ENCODE data around the gene MACROH2A1.
"Not testable (repeated sequence)": the region's sequence is repeated elsewhere in the genome, so short reads cannot be mapped to it uniquely, and the experiment has no call there.

GRCh38 chr5:135363342-135363741 lies 35.7 kb downstream of the MACROH2A1 start:
- not testable (repeated sequence) for TF ChIP-seq EP300 (IDR thresholded peaks at IDR 0.05; ENCODE audit: low read length); ZNF512 (tag; IDR thresholded peaks at IDR 0.05); ZZZ3 (IDR thresholded peaks at IDR 0.05); FOXP1 (CRISPR knock-in tag; IDR thresholded peaks at IDR 0.05); EZH2 (IDR thresholded peaks at IDR 0.05; ENCODE audit: borderline replicate concordance, low read depth, low read length); ZNF274 (IDR thresholded peaks at IDR 0.05; ENCODE audit: borderline replicate concordance, low read depth, low read length)

Measured in K562 (cell line).